Dermis microvascular lymphatic vessel endothelial cell (primary cell): ENCODE measurements around the gene KIF15. TPM values are rescaled to one million over a fixed set of nuclear protein-coding genes. Genes with fewer than 3 reads are reported as not detected.
"Not testable (repeated sequence)": the region's sequence is repeated elsewhere in the genome, so short reads cannot be mapped to it uniquely, and the experiment has no call there.

ENCODE experiments used
- DNase-seq, 2 donors: peaks; one replicate each; pipeline versions ENCODE4 v3.0.0 to v3.0.0-alpha.2; 2010; ENCODE audit warnings: low read depth in 2 of 2
- total RNA-seq: library from RNA; depleted of rRNA; stranded (reverse); fragments of >200 nt; gene quantifications from 2 replicates; pipeline ENCODE4 v1.2.1, GENCODE V29; 2014

KIF15 gene
- total RNA-seq: 2.9 and 8.3 TPM in 2 replicates

DNA sequence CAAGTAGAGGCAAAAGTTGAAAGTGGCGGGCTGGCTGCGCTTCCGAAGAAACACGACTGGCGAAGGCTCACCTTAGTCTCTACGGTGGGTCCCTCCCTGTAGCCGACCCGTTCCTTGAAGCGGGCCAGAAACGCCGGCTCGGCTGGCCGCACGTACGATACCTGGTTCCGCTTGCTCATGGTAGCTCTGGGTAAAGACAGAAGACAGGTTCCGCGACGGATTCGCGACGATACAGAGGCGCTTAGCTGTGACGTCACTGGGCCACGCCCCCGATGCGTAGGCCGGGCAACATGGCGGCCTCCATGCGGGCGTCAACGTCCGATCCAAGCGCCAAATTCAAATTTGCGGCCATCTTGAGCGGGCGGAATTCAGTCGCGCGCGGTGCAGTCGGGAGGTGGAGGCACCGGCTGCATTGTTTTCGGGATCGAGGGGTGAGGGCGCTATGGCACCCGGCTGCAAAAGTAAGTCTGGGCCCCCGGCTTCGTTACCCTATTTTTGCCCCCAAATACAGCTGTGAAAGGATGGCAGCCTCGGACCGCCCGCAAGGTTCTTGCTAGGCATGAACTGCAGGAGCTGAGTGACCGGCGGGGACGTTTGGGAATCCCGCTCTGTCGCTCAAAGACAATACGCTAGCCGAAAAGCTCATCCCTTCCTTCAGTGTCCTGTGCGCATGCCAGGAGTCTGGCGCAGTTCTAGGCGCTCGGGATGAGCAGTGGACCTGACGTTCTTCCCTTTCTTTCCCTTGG, at the start of gene KIF15, which contains the start of gene KIAA1143:
TSS of gene KIF15 (plus strand) at position 371 of the 746 bp plus-strand sequence. CDS start at position 443, 72 bp downstream.
TSS of gene KIAA1143 (minus strand) at position 196 of the 746 bp plus-strand sequence. CDS start at position 179, 17 bp downstream.
- peak; percentile 92 to 97 for DNase-seq

GRCh38 chr3:44712455-44713075, 49.0 kb upstream of the KIF15 start, which contains the start of gene ZNF502:
TSS of gene ZNF502 (plus strand) at chr3:44712660. CDS start at chr3:44720262, 7,602 bp downstream.
- DNase-seq: peak; percentile 78 to 87

- no peak for DNase-seq
Measured at GRCh38 chr3:44721231-44722102, 40.1 kb upstream of the KIF15 start.

GRCh38 chr3:44722103-44722401, 39.5 kb upstream of the KIF15 start:
- no peak for DNase-seq

DNA sequence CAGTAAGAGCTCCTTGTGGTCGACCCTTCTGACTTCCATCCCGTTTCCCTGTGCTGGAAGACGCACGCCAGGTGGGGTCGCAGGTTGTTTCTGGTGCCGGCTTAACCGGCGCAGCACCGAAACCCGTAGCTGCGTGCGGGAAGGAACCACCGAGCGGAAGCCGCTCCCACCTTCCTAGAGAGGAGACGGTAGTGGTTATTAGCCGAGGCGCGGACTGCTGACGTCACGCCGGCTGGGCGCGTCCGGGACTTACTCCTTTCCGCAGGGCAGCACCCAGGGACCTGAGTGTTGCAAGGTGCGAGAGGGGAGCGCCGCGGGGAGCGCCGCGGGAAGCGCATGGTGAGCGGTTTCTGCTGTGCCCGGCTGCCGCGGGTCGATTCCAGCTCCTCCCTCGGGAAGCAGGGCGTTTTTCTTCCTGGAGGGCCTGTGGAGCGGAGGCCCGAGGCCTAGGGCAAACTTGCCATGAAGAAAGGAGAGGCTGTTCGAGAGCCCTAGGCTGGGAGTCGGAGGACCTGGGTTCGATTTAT, 32.1 kb upstream of the KIF15 start, which contains the start of gene ZNF501:
TSS of gene ZNF501 (plus strand) at position 252 of the 527 bp plus-strand sequence. CDS start 4,787 bp downstream, outside the sequence.
- DNase-seq: peak; percentile 79 to 89

- DNase-seq: no peak
Measured at GRCh38 chr3:44734646-44735168, 26.9 kb upstream of the KIF15 start.

- DNase-seq: no peak
Measured at GRCh38 chr3:44761101-44761423, 532 bp upstream of the KIF15 start.

DNA sequence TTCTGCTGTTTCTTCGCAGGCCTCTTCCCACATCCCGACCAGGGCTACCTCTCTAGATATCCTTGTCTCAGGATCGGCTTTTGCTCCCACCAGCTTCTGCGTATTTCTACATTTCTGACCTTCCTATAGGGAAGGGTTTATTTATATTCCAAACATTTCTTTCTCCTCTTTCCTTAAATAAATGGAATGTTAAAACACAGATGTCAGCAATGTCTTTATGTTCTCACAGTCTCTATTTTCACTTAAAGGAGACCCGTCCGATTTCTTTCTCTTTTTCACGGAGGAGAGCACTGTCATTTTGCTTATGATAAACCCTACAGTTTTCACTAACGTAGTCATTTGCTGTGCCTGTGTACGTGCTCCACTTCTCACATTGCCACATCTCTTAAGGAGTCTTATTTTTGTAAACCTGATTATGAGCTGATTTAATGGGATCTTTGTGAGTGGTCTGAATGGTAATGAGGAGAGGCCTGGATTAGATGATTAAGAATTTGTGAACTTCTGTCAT, 630 bp downstream of the KIF15 start:
- DNase-seq: peak in 1 of 2 donors; percentile 7

DNA sequence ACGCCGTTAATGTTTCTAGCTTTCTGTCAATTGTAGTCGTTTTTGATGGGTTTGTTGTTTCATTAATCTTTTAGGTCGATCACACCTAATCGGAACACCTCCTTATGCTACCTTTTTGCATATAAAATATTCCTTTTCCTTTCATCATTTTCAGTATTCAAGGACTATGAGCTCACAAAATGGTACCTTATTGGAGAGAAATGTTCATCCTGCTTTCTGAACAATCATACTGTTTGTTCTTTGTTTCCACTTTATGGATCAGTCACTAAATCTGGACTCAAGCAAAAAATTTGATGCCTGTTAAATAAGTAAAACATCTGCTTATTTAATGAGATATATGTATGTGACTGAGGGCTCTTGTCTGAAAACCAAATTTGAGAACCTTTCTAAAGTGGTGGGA, 1.1 kb downstream of the KIF15 start:
- DNase-seq: no peak

GRCh38 chr3:44764248-44764647, 2.7 kb downstream of the KIF15 start:
- no peak for DNase-seq

DNA sequence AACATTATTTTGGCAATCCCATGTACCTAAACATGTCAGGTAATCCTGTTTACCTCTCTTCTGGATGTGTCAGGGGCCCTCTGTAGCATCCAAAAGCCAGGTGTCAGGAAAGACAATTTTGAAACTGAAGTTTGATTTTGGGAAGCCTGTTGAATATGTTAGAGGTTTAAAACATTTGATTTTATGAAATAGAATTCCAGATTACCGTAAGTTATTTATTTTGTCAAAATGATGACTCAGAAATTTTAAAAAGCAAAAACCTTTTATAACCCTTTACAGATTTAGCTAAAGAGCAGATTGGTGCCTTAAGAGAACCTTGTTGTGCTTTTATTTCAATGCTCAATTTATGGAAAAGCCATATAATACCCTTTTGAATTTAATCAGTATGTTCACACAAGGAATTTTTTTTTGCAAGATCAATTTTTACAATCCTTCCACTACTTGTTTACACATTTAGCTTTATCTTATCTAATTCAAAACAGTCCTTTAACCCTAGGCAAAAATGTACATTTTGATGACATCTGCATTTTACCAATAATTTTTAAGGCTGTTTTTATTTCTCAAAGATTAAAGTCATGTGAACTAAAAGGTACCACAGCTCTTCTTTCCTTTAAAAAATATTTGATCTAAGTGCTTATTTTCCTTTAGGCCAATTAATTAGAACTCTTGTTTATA, 10.0 kb downstream of the KIF15 start:
- DNase-seq: no peak

GRCh38 chr3:44772099-44772442, 10.5 kb downstream of the KIF15 start:
- no peak for DNase-seq

DNA sequence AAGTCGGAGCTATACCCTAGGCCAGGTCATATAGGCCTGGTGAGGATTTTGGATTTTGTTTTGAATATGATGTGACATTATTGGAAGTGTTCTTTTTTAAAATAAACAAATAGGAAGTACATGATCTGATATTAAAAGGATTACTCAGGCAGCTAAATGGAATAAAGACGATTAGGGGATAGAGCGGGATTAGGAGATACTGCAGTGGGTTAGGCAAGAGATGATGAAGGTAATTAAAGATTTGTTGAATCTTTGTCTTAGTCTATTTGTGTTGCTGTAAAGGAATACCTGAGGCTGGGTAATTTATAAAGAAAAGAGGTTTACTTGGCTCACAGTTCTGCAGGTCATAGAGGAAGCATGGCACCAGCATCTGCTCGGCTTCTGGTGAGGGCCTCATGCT, 21.3 kb downstream of the KIF15 start:
- DNase-seq: no peak

GRCh38 chr3:44795197-44795596, 33.6 kb downstream of the KIF15 start:
- DNase-seq: no peak

DNA sequence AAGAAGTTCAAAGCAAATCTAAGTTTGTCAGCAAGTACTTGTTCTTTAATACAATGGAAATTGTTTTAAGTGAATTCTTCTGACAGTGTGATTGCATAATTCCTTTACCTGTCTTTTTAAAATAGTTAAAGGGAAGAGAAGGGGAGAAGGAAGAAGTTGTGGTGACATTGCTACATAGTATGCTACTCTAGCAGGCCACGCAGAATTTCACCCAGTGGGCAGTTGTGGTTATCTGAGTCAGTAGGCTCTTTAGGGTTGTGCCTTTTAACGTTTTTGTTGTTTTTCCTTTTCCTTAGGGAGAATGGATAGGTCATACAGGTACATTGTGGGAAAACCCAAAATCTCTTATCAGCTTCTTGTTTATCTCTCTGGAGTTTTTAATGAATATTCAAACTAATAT, 40.4 kb downstream of the KIF15 start:
- no peak for DNase-seq

DNA sequence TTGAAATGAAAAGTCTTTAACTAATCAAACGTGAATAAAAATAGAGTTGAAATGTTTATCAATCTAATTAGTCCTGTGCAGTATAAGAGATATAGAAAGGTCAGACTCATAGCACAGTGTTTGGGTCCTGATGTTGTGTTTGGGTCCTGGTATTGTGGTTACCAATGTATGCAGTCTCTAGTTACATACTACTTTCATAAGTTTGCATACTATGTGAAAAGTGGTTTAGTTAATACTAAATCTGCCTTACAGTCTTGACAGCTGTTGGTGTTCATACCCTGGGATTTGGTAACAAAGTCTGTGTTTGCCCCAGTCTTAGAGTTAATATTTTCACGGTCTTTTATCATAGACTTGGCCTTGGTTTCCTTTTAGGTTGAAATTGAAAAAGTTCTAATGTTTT, 41.7 kb downstream of the KIF15 start:
- DNase-seq: no peak

GRCh38 chr3:44805960-44806359, 44.4 kb downstream of the KIF15 start:
- DNase-seq: no peak

DNA sequence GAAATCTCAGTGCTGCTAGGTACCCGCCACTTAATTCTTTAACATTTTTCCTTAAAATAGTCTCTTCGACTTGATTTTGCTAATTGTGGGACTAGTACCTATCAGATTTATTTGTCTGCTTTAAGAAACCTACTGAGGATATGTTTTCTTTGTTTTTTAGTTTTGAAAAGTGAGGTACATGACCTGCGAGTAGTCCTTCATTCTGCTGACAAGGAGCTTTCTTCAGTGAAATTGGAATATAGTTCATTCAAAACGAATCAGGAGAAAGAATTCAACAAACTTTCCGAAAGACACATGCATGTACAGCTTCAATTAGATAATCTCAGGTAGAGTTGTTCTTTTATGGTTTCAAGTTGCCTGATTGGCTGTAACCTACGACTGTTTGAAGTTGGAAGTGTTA, 53.2 kb downstream of the KIF15 start:
- DNase-seq: no peak

GRCh38 chr3:44816334-44816733, 54.7 kb downstream of the KIF15 start:
- DNase-seq: not testable (repeated sequence)

DNA sequence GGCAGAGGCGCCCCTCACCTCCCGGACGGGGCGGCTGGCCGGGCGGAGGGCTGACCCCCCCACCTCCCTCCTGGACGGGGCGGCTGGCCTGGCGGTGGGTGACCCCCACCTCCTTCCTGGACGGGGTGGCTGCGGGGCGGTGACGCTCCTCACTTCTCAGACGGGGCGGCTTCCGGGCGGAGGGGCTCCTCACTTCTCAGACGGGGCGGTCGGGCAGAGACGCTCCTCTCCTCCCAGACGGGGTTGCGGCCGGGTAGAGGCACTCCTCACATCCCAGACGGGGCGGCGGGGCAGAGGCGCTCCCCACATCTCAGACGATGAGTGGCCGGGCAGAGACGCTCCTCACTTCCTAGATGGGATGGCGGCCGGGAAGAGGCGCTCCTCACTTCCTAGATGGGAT, 59.6 kb downstream of the KIF15 start:
- DNase-seq: not testable (repeated sequence)
